SK-N-SH treated with all-trans-retinoic acid at 6 μM for 48 hours (cell line): Measurements from ENCODE around the gene DOK1.

Experiments used
- ESRRG ChIP-seq: fragments of 250-450 bp; sonication (Bioruptor Pico); IDR thresholded peaks from 2 replicates; pipeline ENCODE4 v1.6.1; 2021; ENCODE audit warnings: mild to moderate bottlenecking
- ZFP3 ChIP-seq: fragments of 250-450 bp; sonication (Bioruptor Pico); IDR thresholded peaks from 2 replicates; pipeline ENCODE4 v1.5.0; 2020; ENCODE audit warnings: mild to moderate bottlenecking, moderate library complexity
- ZNF565 ChIP-seq: fragments of 450-650 bp; formaldehyde crosslinking; conservative IDR thresholded peaks from 2 replicates; pipeline ENCODE4 v1.5.0; 2020; ENCODE audit warnings: low read depth, mild to moderate bottlenecking, moderate library complexity

DNA sequence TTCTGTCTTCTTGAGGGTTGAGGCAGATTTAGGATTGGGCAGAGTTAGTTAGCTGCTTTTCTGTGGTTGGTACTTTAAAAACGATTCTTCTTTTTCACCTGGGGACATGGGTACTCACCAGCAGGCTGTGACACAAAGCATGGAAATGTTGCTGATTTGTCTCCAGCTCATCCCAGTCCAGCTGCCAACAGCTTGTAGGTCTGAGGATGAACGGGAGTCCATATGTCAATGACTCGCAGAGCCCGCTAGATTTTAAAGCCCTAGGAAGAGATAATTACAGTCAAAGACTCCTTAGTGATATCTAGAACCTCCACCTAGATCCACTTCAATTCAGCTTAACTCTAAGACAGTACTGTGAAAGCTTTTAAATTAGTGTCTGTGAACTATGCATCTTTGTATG lies 20.8 kb downstream of the DOK1 start:
- no peak for TF ChIP-seq ZNF565
- no peak for TF ChIP-seq ZFP3 (CRISPR knock-in tag)
- no peak for TF ChIP-seq ESRRG (CRISPR knock-in tag)
